ENCODE measurements around the gene SPPL2B.

SPPL2B gene

DNA sequence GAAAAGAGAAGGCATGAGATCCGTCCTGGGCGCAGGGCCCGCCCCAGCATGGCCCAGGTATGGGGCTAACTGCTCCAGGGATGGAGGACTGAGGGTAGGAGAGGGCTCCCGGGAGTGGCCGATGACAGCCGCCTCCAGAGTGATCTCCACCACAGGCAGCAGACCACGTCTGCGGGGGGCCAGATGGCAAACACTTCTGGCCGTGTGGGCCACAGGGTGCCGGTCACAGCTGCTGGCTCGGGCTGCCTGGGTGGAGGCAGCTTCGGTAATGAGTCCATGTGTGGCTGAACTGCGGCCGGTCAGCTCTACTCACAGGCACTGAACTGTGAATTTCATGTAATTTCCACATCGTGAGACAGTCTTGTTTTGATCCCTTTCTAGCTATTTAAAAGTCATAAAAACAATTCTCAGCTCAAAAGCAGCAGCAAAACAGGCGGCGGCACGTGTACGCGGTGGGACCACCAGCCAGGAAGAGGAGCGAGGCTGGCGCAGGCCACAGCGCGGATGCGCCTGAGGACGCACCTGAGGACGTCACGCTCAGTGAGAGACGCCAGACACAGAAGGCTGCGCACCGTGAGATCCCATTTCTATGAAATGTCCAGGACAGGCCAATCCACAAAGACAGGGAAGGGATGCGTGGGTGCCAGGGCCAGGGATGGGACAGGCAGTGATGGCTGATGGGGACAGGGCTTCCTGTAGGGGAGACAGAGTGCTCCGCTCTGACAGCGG lies 4.1 kb upstream of the SPPL2B start:
- DNase-seq = no peak

GRCh38 chr19:2325281-2326046 lies 3.0 kb upstream of the SPPL2B start:
- no peak for DNase-seq

GRCh38 chr19:2326699-2327360 lies 1.7 kb upstream of the SPPL2B start:
- DNase-seq = no peak

- no peak for DNase-seq
These were observed 597 bp upstream of the SPPL2B start for GRCh38 chr19:2327773-2328400.

- DNase-seq = no peak
These were observed 630 bp downstream of the SPPL2B start for GRCh38 chr19:2329149-2329478.

DNA sequence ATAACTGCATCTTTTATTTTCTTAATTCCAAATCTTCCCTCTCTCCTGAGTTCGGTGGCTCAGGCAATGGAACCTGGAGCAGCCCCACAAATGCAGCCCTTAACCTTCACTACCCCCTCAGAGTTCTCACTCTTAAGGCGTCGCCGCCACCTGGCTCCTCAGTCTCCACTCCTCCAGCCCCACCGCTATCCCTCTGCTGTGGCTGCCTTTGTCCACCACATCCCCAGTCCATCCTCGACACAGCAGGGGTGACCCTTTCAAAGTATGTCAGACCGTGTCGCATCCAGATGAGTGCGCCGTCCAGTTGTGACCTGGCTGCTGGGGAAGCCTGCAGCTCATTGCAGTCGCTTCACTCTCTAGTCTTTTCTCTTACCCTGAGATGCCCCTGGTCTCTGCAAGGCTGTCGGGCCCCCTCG lies 1.0 kb downstream of the SPPL2B start:
- no peak for DNase-seq

- no peak for DNase-seq
These were observed 1.8 kb downstream of the SPPL2B start for GRCh38 chr19:2330255-2330631.

DNA sequence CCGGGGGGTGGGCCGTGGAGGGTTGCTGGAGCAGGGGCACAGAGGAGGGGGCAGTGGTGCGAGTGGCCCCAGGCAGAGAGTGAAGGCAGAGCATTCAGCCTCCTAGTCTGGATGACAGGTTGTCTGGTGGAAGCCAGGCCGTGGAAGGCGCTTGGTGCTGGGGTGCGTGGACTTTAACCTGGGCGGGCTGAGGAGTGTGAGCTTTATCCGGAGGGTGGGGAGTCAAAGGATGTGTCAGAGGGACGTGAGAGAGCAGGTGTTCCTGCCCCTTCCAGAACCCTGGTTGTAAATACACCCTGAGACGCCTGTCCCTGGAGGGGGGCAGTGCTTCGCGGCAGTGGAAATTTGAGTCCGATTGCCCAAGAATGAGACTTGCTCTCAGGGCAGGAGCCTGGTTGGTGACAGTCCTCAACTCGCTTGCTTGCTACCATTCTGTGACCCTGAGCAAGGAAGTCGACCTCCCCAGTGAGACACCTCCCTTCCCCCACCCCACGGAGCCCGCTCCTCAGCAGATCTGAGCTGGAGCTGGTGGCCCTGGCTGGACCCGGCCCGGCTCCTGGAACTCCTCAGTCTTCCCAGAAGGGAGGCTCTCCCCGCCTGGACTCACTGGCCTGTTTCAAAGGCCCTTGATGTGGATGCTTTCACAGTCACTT lies 2.3 kb downstream of the SPPL2B start:
- DNase-seq = no peak

DNA sequence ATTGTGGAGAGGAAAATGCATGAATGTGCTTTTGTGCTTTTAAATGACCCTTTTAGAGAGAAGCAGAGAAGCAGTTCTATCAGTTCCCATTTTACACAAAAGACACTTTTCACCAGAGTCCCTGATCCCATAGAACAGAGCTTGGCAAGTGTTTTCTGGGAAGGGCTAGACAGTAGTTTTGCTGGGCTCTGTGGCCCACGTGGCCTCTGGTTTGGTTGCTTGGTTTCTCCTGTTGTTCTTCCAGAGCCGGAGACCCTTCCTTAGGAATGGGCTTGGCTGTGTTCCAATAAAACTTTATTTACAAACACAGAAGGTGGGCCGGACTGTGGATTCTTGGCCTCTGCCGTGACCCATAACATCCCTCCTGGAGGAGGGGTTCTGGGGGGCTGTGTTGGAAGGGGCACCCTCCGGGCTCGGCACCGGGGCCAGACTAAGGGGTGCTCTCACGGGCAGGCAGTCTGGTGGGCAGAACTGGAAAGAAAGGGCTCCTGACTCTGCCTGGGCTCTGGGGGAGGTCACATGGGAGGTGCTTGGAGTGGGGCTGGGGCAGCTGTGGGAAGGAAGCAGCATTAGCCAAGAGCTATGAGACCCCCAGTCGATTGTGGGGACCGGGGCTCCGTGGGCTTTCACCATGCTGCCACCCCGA lies 3.2 kb downstream of the SPPL2B start:
- DNase-seq = no peak

GRCh38 chr19:2332341-2333026 lies 4.0 kb downstream of the SPPL2B start:
- DNase-seq = no peak

GRCh38 chr19:2333027-2333806 lies 4.7 kb downstream of the SPPL2B start:
- DNase-seq = no peak

DNA sequence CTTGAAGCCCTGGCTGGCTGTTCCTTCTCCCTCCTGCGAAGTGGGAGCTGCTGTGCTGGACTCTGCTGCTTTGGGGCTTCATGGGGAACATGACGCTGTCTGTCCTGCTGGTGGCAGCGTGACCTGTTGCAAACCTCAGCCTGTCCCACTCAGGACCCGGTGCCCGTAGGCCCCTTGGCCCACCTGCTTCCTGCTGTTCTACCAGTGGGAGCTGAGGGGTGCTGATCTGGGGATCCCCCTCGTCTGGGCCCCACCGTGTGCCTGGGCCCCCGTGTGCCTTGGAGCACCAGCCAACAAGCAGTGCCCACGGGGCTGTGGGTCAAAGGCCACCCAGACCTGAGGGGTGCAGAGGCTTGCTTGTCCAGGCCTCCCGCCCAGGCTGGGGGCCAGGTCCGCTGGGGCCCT lies 5.3 kb downstream of the SPPL2B start:
- DNase-seq = no peak

DNA sequence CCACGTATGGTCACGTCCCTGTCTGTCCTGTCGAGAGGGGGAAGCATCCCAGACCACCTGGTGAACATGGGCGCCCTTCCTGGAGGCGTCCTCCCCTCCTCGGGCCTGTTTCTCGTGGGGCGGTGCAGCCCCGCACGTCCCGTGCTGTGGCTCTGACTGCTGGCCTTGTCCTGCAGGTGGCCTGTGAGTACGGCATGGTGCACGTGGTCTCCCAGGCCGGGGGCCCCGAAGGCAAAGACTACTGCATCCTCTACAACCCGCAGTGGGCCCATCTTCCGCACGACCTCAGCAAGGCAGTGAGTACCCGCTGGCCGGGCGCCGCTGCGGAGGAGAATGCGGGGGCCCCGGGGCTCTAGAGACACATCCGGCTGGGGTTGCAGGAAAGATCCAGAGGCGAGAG lies 5.9 kb downstream of the SPPL2B start:
- DNase-seq = no peak

DNA sequence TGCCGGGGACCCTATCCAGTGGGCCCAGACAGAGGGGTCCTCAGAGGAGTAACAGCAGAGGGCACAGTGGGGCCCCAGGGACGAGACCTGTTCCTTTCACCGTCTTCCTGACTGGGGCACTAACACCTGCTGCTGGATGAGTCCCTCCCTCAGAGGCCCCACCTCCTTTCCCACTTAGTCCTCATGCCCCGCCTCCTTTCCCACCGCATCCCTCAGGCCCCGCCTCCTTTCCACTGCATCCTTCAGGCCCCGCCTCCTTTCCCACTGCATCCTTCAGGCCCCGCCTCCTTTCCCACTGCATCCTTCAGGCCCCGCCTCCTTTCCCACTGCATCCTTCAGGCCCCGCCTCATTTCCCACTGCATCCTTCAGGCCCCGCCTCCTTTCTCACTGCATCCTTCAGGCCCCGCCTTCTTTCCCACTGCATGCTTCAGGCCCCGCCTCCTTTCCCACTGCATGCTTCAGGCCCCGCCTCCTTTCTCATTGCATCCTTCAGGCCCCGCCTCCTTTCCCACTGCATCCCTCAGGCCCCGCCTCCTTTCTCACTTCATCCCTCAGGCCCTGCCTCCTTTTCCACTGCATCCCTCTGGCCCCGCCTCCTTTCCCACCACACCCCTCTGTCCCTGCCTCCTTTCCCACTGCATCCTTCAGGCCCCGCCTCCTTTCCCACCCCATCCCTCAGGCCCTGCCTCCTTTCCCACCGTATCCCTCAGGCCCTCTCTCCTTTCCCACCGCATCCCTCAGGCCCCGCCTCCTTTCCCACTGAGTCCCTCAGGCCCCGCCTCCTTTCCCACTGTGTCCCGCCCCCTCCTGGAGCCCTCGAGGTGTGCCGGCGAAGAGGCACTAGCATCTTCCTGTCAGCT lies 6.7 kb downstream of the SPPL2B start:
- no peak for DNase-seq

- no peak for DNase-seq
These were observed 7.4 kb downstream of the SPPL2B start for GRCh38 chr19:2335848-2336247.

DNA sequence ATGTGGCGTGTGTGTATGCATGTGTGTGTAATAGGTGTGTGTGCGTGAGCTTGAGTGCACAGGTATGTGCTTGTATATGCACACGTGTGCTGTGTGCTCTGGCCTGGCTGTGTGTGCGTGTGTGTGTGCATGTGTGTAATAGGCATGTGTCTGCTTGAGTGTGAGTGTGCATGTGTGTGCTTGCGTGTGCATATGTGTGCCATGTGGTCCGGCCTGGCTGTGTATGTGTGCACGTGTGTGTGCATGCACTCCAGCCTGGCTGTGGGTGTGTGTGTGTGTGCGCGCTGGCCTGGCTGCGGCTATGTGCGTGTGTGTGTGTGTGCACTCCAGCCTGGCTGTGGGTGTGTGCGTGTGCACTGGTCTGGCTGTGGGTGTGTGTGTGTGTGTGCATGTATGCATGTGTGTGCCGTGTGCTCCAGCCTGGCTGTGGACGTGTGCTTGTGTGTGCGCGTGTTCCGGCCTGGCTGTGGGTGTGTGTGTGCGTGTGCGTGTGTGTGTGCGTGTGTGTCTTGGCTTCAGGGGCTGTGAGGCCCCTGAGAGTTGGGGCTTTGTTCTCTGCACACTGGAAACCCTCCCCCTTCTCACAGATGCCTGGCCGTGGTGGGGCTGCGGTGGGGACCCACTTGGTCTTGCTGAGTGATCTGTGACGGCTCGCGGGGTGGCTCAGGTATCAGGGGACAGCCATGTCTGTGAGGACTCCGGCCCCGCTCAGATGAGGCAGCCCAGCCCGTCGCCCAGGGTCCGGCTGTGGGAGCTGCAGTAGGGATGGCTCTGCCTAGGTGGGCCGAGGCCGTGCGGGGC lies 8.2 kb downstream of the SPPL2B start:
- no peak for DNase-seq

- DNase-seq = no peak
These were observed 8.8 kb downstream of the SPPL2B start for GRCh38 chr19:2337329-2337707.

DNA sequence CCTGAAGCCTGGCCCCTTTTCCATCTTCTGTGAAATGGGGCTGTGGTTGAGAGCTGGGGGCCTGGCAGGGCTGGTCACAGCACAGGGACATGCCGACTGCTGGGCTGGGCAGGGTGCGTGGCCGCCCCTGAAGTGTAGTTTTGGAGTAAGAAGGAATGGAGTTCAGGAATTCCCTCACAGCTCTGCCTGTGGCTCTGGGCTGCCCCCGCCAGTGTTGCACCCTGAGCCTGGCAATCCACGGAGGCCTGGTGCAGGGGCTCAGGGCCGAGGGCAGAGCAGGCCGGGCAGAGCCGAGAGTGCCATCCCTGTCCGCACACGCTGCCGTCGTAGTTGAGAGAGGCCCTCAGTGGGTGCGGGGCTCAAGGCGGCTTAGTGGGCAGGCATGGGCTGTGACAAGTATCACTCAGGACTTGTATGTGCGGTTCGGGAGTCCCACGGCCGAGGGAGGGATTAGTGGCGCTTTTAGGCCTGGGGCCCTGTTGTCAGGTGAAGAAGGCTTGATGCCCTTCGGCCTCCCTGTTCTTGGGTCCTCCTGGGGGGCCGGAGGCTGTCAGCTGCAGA lies 9.7 kb downstream of the SPPL2B start:
- DNase-seq = no peak

Measured in cortex of kidney (tissue), 1 donor.